ENCODE results near the gene GLP2R.

GRCh38 chr17:9924735-9925191 is 99.0 kb downstream of the GLP2R start:
- TF ChIP-seq CTCF (IDR thresholded peaks at IDR 0.05) (peak; percentile 82), YY1 (IDR thresholded peaks at IDR 0.05; ENCODE audit: low read depth) (no peak), POLR2AphosphoS5 (IDR thresholded peaks at IDR 0.05; ENCODE audit: low read depth, low read length) (no peak), MAX (IDR thresholded peaks at IDR 0.05; ENCODE audit: low read depth) (no peak), USF1 (IDR thresholded peaks at IDR 0.05; ENCODE audit: borderline replicate concordance, low read depth) (no peak), REST (IDR thresholded peaks at IDR 0.05; ENCODE audit: low read depth, low read length) (no peak), RAD21 (IDR thresholded peaks at IDR 0.05; ENCODE audit: low read length) (peak; percentile 87), EP300 (IDR thresholded peaks at IDR 0.05; ENCODE audit: borderline replicate concordance in 1 of 2, low read depth in 1 of 2, low read length in 1 of 2) (no peak), EZH2phosphoT487 (IDR thresholded peaks at IDR 0.05; ENCODE audit: borderline replicate concordance, low read depth) (no peak), RFX5 (IDR thresholded peaks at IDR 0.05; ENCODE audit: low read length) (no peak)
